K562 (cell line): ENCODE measurements around the gene FAM50A. TPM values are rescaled to one million over a fixed set of nuclear protein-coding genes. Genes with fewer than 3 reads are reported as not detected.
A peak's percentile ranks its signal among the peaks of the same experiment; 100 is the strongest.

Experiments used
- ATAC-seq: fragments of 200-7000 bp; cut with Tn5 transposase; 3 replicates; pipeline ENCODE4 v1.9.1; 2020; ENCODE audit warnings: moderate library complexity
- BruUV-seq: library from RNA; stranded (reverse); fragments of 400-500 nt; replicated peaks from 2 replicates; lab custom pipeline; 2021; lab: Mats Ljungman, UMichigan
- CTCF ChIA-PET: fragments of 300-600 bp; formaldehyde crosslinking; extraction: SDS; loops from one replicate; lab custom pipeline; 2021; ENCODE audit warnings: low intra/inter-chr PET ratio; lab: Yijun Ruan, JAX
- POLR2A ChIA-PET: fragments of 300-600, 350-650 bp; sonication (Branson Sonifier 250); formaldehyde crosslinking; extraction: SDS; loops from one replicate; lab custom pipeline; 2021; ENCODE audit warnings: antibody characterized with exemption, inconsistent platforms; lab: Yijun Ruan, JAX
- DNase-seq, 4 experiments: peaks; one replicate each; pipeline versions ENCODE4 v3.0.0 to v3.0.0-alpha.2; 2011 to 2018; ENCODE audit warnings: low spot score in 3 of 4, mixed read lengths in 3 of 4; ENCODE audit errors: extremely low read depth in 1 of 4
- FAIRE-seq: peaks from 2 replicates; lab custom pipeline; 2011; peaks lifted over from hg19 to GRCh38; lab: Jason Lieb, UNC
- H2AFZ ChIP-seq: 2 replicates; pipeline ENCODE4 v1.6.0; 2011; ENCODE audit warnings: low read depth, low read length, control low read depth, inconsistent platforms
- H3K27ac ChIP-seq: fragments of 200-600 bp; 3 replicates; pipeline ENCODE4 v1.8.0; 2011; ENCODE audit warnings: low read depth, mild to moderate bottlenecking, control low read depth, inconsistent platforms, low read length, moderate library complexity, mixed read lengths; ENCODE audit errors: extremely low read depth
- H3K27me3 ChIP-seq, 2 experiments: fragments of 300-600 bp in 1 of 2; 2 replicates in 1 of 2; 3 replicates in 1 of 2; pipeline versions ENCODE4 v1.6.0 to v1.8.0; 2011; ENCODE audit warnings: inconsistent platforms in 2 of 2, low read length in 2 of 2, mild to moderate bottlenecking in 1 of 2, mixed read lengths in 1 of 2, moderate library complexity in 1 of 2; ENCODE audit not compliant: control insufficient read depth in 2 of 2, insufficient read depth in 2 of 2
- H3K36me3 ChIP-seq: fragments of 300-600 bp; 3 replicates; pipeline ENCODE4 v1.8.0; 2011; ENCODE audit warnings: mild to moderate bottlenecking, low read length, inconsistent platforms; ENCODE audit not compliant: control insufficient read depth, insufficient read depth
- H3K4me1 ChIP-seq, 2 experiments: fragments of 200-600 bp in 1 of 2; replicated peaks in 1 of 2; 2 replicates in 1 of 2; 3 replicates in 1 of 2; pipeline versions ENCODE4 v1.5.1 to v1.8.0; 2011; ENCODE audit warnings: inconsistent platforms in 2 of 2, low read length in 2 of 2, mild to moderate bottlenecking in 1 of 2, mixed read lengths in 1 of 2, moderate library complexity in 1 of 2; ENCODE audit not compliant: control insufficient read depth in 2 of 2, insufficient read depth in 2 of 2
- H3K4me2 ChIP-seq: 2 replicates; pipeline ENCODE4 v1.6.1; 2011; ENCODE audit warnings: low read length, control low read depth, inconsistent platforms, mixed read lengths; ENCODE audit not compliant: insufficient read depth
- H3K4me3 ChIP-seq: fragments of 200-600 bp; sonication (generic), shearing (Covaris generic); 2 replicates; pipeline ENCODE4 v1.5.1; 2016; ENCODE audit warnings: control low read depth, inconsistent platforms
- H3K79me2 ChIP-seq: fragments of 200-600 bp; 3 replicates; pipeline ENCODE4 v1.8.0; 2011; ENCODE audit warnings: low read length, inconsistent platforms; ENCODE audit not compliant: control insufficient read depth, insufficient read depth
- H3K9ac ChIP-seq, 2 experiments: 2 replicates each; pipeline versions ENCODE4 v1.6.0 to v1.6.1; 2011; ENCODE audit warnings: low read depth in 2 of 2, low read length in 2 of 2, control low read depth in 1 of 2, inconsistent platforms in 1 of 2, mild to moderate bottlenecking in 1 of 2, mixed read lengths in 1 of 2; ENCODE audit not compliant: insufficient read depth in 1 of 2
- H3K9me1 ChIP-seq: one replicate; pipeline ENCODE4 v1.6.0; 2011; ENCODE audit warnings: inconsistent platforms, mild to moderate bottlenecking, low read length, moderate library complexity; ENCODE audit not compliant: control insufficient read depth, insufficient read depth
- H3K9me3 ChIP-seq: replicated peaks from 2 replicates; pipeline ENCODE4 v1.5.1; 2011; ENCODE audit warnings: low read depth, low read length, inconsistent platforms; ENCODE audit not compliant: control insufficient read depth, insufficient read depth
- H4K20me1 ChIP-seq: replicated peaks from 2 replicates; pipeline ENCODE4 v1.6.1; 2011; ENCODE audit warnings: low read length, inconsistent platforms, mixed read lengths; ENCODE audit not compliant: control insufficient read depth, insufficient read depth
- CEBPB ChIP-seq: fragments of 450-650 bp; IDR thresholded peaks from 2 replicates; pipeline ENCODE4 v1.6.1; 2016; ENCODE audit warnings: missing genetic modification characterization, missing compliant biosample characterization
- MYNN ChIP-seq, 2 experiments: sonication (generic); formaldehyde crosslinking in 1 of 2; IDR thresholded peaks; 2 replicates each; pipeline versions ENCODE4 v1.5.0 to v1.6.1; 2016 to 2020; ENCODE audit warnings: antibody characterized with exemption in 1 of 2, missing genetic modification reagents in 1 of 2
- PHF21A ChIP-seq: fragments of 450-650 bp; IDR thresholded peaks from 2 replicates; pipeline ENCODE4 v1.6.1; 2017; ENCODE audit warnings: low read depth, borderline replicate concordance
- RBM22 ChIP-seq: fragments of 200-400 bp; formaldehyde crosslinking; IDR thresholded peaks from 2 replicates; pipeline ENCODE4 v1.6.1; 2018; ENCODE audit warnings: low read length, low read depth; ENCODE audit not compliant: poor library complexity, severe bottlenecking
- TEAD4 ChIP-seq, 2 experiments: sonication (generic) in 1 of 2; formaldehyde crosslinking in 1 of 2; IDR thresholded peaks; 2 replicates each; pipeline versions ENCODE4 v1.6.1 to v1.8.0; 2012 to 2022; ENCODE audit warnings: borderline replicate concordance in 1 of 2, inconsistent platforms in 1 of 2, low read length in 1 of 2, mild to moderate bottlenecking in 1 of 2, missing genetic modification reagents in 1 of 2
- WHSC1 ChIP-seq: IDR thresholded peaks from one replicate; pipeline ENCODE4 v1.6.1; 2012; ENCODE audit warnings: low read length, control low read depth, inconsistent platforms
- WGBS: fragments of 100-300 bp; shearing (Covaris generic); methylation state at CpG from one replicate; pipeline ENCODE4 v1.1.6; 2016; ENCODE audit warnings: low coverage, mixed read lengths; ENCODE audit not compliant: insufficient coverage; ENCODE audit errors: missing lambda C conversion rate; 5-methylcytosine and 5-hydroxymethylcytosine counted together
- in situ Hi-C: fragments of 300-500 bp; cut with MboI; formaldehyde crosslinking; loops from 4 replicates; pipeline ENCODE4 v1.15.0; 2018; ENCODE audit warnings: inconsistent platforms, mixed read lengths
- intact Hi-C: fragments of 100-400 bp; cut with micrococcal nuclease; formaldehyde crosslinking; loops from 2 replicates; pipeline ENCODE4 v1.14.2; 2022
- polyA plus RNA-seq, 8 experiments: library from polyadenylated mRNA; depleted of rRNA in 4 of 8; stranded (reverse) in 5 of 8; unstranded in 3 of 8; fragments of >200 nt; fragmentation: Nextera tagmentation in 2 of 8; fragmentation: Illumina TruSeq in 1 of 8; extraction: Ambion mirVana in 2 of 8; extraction: Trizol in 1 of 8; gene quantifications; 2 replicates each; pipeline versions ENCODE4 v1.2.1 to v1.2.3, GENCODE V29; 2011 to 2014; ENCODE audit warnings: inconsistent platforms in 1 of 8, missing spikeins in 1 of 8
- total RNA-seq, 7 experiments: library from RNA; depleted of rRNA in 6 of 7; stranded (reverse); fragments of >200 nt in 6 of 7; fragmentation: Illumina TruSeq in 2 of 7; extraction: Trizol in 2 of 7; gene quantifications; 2 replicates each; pipeline versions ENCODE4 v1.2.1 to v1.2.3, GENCODE V29; 2011 to 2021; ENCODE audit warnings: low replicate concordance in 1 of 7
- TF ChIP-seq, protein P1 (sequence below): fragments of 250-450 bp; sonication (Bioruptor Pico); IDR thresholded peaks from 2 replicates; pipeline ENCODE4 v1.4.0; 2020; ENCODE audit warnings: mild to moderate bottlenecking
- TF ChIP-seq, protein P2 (sequence below): fragments of 250-450 bp; sonication (Bioruptor Pico); IDR thresholded peaks from 2 replicates; pipeline ENCODE4 v1.4.0; 2020; ENCODE audit warnings: mild to moderate bottlenecking, moderate library complexity

FAM50A gene
- total and polyA plus RNA-seq, 9 of the 15 experiments (the other 6 are each of a cell fraction or from before 2014, with no cell fraction given) = 4.4 to 114 (median 67.3) TPM

DNA sequence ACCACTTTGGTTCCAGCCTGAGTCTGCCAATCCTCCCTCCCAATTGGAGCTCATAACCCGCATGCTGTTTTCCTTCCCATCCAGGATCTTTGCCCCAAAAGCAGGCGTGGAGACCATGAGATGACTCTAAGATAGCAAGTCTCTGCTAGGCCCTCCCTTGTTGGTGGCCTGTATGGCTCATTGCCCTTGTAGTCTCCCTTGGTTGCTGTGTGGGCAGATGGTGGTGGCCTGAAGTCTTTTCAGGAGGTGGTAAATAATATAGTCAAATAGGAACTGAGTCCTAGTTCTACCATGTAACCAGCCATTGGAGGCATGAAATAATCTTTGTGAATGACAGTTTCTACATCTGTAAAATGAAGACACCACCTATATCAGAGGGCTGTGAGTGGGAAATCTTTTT lies 14.2 kb upstream of the FAM50A start:
- CTCF ChIA-PET = no interaction called here
- POLR2A ChIA-PET = interaction anchor here (0.9 to 1.8 kb wide), 4 partner anchors 9 to 29 kb away, joined by 3 to 6 read pairs (median 4); no protein-coding TSS in a partner anchor
- peak overlapping the region; percentile 79 for H3K4me3 ChIP-seq
- no peaks in the 10 kb centered on the region for H3K27me3 ChIP-seq
- TSS peak; percentile 73 for BruUV-seq
- H3K4me1 ChIP-seq = peaks cover 27 to 51% of the 10 kb centered on the region in 2 experiments; a peak in 4 of 5 replicates
- no peak for FAIRE-seq
- intact Hi-C loops = loop anchor here (2.0 to 5.0 kb wide), 3 partner anchors 48 to 98 kb away; partner anchors contain the start of gene LAGE3
- peaks cover 43% of the 10 kb centered on the region; the same call in 2 of the 3 replicates for H3K36me3 ChIP-seq
- no peak for DNase-seq
- peak overlapping the region; percentile 66 for H3K27ac ChIP-seq
- H3K9ac ChIP-seq = peak overlapping the region; percentile 69 to 84; a peak in 3 of 4 replicates
- H3K9me1 ChIP-seq = no peaks in the 10 kb centered on the region
- no peaks in the 10 kb centered on the region for H4K20me1 ChIP-seq
- no peak for ATAC-seq
- peaks cover 35% of the 10 kb centered on the region for H3K79me2 ChIP-seq
- no peaks in the 10 kb centered on the region for H3K9me3 ChIP-seq
- H2AFZ ChIP-seq = no peak overlapping the region
- H3K4me2 ChIP-seq = peak overlapping the region; percentile 90
- in situ Hi-C loops = no loop called here
- 14% methylated on average over 2 of the region's 2 CpGs for WGBS
- TF ChIP-seq TEAD4 (IDR thresholded peaks at IDR 0.05; ENCODE audit: low read length) = no peak
- no peak for TF ChIP-seq TEAD4 (CRISPR knock-in tag; IDR thresholded peaks at IDR 0.05; ENCODE audit: borderline replicate concordance)
- TF ChIP-seq MYNN (IDR thresholded peaks at IDR 0.05) = no peak
- TF ChIP-seq MYNN (CRISPR knock-in tag; IDR thresholded peaks at IDR 0.05) = no peak
- TF ChIP-seq PHF21A = no peak
- no peak for TF ChIP-seq WHSC1
- TF ChIP-seq, protein P1, sequence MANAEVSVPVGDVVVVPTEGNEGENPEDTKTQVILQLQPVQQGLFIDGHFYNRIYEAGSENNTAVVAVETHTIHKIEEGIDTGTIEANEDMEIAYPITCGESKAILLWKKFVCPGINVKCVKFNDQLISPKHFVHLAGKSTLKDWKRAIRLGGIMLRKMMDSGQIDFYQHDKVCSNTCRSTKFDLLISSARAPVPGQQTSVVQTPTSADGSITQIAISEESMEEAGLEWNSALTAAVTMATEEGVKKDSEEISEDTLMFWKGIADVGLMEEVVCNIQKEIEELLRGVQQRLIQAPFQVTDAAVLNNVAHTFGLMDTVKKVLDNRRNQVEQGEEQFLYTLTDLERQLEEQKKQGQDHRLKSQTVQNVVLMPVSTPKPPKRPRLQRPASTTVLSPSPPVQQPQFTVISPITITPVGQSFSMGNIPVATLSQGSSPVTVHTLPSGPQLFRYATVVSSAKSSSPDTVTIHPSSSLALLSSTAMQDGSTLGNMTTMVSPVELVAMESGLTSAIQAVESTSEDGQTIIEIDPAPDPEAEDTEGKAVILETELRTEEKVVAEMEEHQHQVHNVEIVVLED (CRISPR knock-in tag) = no peak
- TF ChIP-seq, protein P2, sequence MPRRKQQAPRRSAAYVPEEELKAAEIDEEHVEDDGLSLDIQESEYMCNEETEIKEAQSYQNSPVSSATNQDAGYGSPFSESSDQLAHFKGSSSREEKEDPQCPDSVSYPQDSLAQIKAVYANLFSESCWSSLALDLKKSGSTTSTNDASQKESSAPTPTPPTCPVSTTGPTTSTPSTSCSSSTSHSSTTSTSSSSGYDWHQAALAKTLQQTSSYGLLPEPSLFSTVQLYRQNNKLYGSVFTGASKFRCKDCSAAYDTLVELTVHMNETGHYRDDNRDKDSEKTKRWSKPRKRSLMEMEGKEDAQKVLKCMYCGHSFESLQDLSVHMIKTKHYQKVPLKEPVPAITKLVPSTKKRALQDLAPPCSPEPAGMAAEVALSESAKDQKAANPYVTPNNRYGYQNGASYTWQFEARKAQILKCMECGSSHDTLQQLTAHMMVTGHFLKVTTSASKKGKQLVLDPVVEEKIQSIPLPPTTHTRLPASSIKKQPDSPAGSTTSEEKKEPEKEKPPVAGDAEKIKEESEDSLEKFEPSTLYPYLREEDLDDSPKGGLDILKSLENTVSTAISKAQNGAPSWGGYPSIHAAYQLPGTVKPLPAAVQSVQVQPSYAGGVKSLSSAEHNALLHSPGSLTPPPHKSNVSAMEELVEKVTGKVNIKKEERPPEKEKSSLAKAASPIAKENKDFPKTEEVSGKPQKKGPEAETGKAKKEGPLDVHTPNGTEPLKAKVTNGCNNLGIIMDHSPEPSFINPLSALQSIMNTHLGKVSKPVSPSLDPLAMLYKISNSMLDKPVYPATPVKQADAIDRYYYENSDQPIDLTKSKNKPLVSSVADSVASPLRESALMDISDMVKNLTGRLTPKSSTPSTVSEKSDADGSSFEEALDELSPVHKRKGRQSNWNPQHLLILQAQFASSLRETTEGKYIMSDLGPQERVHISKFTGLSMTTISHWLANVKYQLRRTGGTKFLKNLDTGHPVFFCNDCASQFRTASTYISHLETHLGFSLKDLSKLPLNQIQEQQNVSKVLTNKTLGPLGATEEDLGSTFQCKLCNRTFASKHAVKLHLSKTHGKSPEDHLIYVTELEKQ (CRISPR knock-in tag) = no peak
- no peak for TF ChIP-seq CEBPB (tag)
- no peak for TF ChIP-seq RBM22
